Natural killer cell (primary cell): ENCODE results near the gene NME9. TPM values are rescaled to one million over a fixed set of nuclear protein-coding genes. Genes with fewer than 3 reads are reported as not detected.

ENCODE experiments used
- ATAC-seq, 3 donors: fragments of 150-1000 bp in 2 of 3; fragments of 200-7000 bp in 1 of 3; cut with Tn5 transposase; 1 replicate in 1 of 3; 2 replicates in 2 of 3; pipeline ENCODE4 v1.10.0; 2021; ENCODE audit warnings: mild to moderate bottlenecking in 2 of 3, moderate library complexity in 2 of 3
- DNase-seq, 2 donors: peaks; one replicate each; pipeline versions ENCODE4 v3.0.0 to v3.0.0-alpha.2; 2013 to 2021; ENCODE audit warnings: mixed read lengths in 1 of 2
- H3K27ac ChIP-seq: one replicate; pipeline ENCODE4 v1.5.1; 2013; ENCODE audit warnings: mild to moderate bottlenecking, low read length
- H3K27me3 ChIP-seq: one replicate; pipeline ENCODE4 v1.6.1; 2013; ENCODE audit warnings: low read length; ENCODE audit not compliant: control insufficient read depth, insufficient read depth
- H3K36me3 ChIP-seq: one replicate; pipeline ENCODE4 v1.6.1; 2013; ENCODE audit warnings: low read length; ENCODE audit not compliant: control insufficient read depth, insufficient read depth
- H3K4me1 ChIP-seq: one replicate; pipeline ENCODE4 v1.6.1; 2013; ENCODE audit warnings: low read length; ENCODE audit not compliant: control insufficient read depth, insufficient read depth
- H3K4me3 ChIP-seq: one replicate; pipeline ENCODE4 v1.5.1; 2013; ENCODE audit warnings: low read length
- H3K9me3 ChIP-seq: one replicate; pipeline ENCODE4 v1.6.1; 2013; ENCODE audit warnings: low read length; ENCODE audit not compliant: control insufficient read depth, insufficient read depth
- H3K27ac Mint-ChIP-seq, 2 donors: one replicate each; pipeline ENCODE4 v1.8.0; 2022; ENCODE audit warnings: mild to moderate bottlenecking in 2 of 2, mixed read lengths in 2 of 2, moderate library complexity in 1 of 2
- H3K27me3 Mint-ChIP-seq, 2 donors: one replicate each; pipeline ENCODE4 v1.8.0; 2022; ENCODE audit warnings: low read depth in 2 of 2, mixed read lengths in 2 of 2
- H3K36me3 Mint-ChIP-seq: one replicate; pipeline ENCODE4 v1.8.0; 2022; ENCODE audit warnings: mixed read lengths
- H3K4me1 Mint-ChIP-seq, 2 donors: one replicate each; pipeline ENCODE4 v1.8.0; 2022; ENCODE audit warnings: mixed read lengths in 2 of 2
- H3K4me3 Mint-ChIP-seq: one replicate; pipeline ENCODE4 v1.8.0; 2022; ENCODE audit warnings: mild to moderate bottlenecking, moderate library complexity, mixed read lengths
- H3K9me3 Mint-ChIP-seq, 2 donors: one replicate each; pipeline ENCODE4 v1.8.0; 2022; ENCODE audit warnings: mixed read lengths in 2 of 2
- CTCF ChIP-seq: fragments of 200-600 bp; IDR thresholded peaks from one replicate; pipeline ENCODE4 v1.8.0; 2022; ENCODE audit warnings: antibody characterized with exemption
- WGBS: methylation state at CpG from one replicate; pipeline ENCODE4 v1.1.7; 2013; ENCODE audit warnings: missing lambda C conversion rate; ENCODE audit not compliant: insufficient coverage; 5-methylcytosine and 5-hydroxymethylcytosine counted together
- intact Hi-C: fragments of 100-400 bp; cut with micrococcal nuclease; formaldehyde crosslinking; loops from one replicate; pipeline ENCODE4 v1.14.2; 2022
- total RNA-seq, 4 donors: library from RNA; stranded (reverse); fragments of 120-200 nt in 1 of 4; gene quantifications; one replicate each; pipeline versions ENCODE4 v1.2.3 to v1.2.4, GENCODE V29; 2013 to 2022

Gene NME9
- total RNA-seq, 3 donors from 2014 or later (not counting 1 experiment from before 2014, with no cell fraction given): not detected

- no peaks in the 10 kb centered on the region for H3K9me3 ChIP-seq
- Mint-ChIP-seq H3K36me3 (no peaks in the 10 kb centered on the region), H3K4me3 (no peak overlapping the region), H3K4me1 (no peaks in the 10 kb centered on the region), H3K9me3 (no peaks in the 10 kb centered on the region), H3K27me3 (no peaks in the 10 kb centered on the region), H3K27ac (no peak overlapping the region)
- no peak overlapping the region for H3K4me3 ChIP-seq
- WGBS: 97% methylated on average over 3 of the region's 3 CpGs
- intact Hi-C loops: no loop called here
- no peak overlapping the region for H3K27ac ChIP-seq
- H3K36me3 ChIP-seq: peaks cover 26% of the 10 kb centered on the region
- no peak for TF ChIP-seq CTCF
- ATAC-seq (no peak), DNase-seq (no peak)
- H3K4me1 ChIP-seq: no peaks in the 10 kb centered on the region
- no peaks in the 10 kb centered on the region for H3K27me3 ChIP-seq
Measured at GRCh38 chr3:138281561-138281960, 48.1 kb downstream of the NME9 start.

- ATAC-seq (no peak), DNase-seq (no peak)
- 95% methylated on average over 2 of the region's 2 CpGs for WGBS
- Histone ChIP-seq H3K4me3 (no peak overlapping the region), H3K27ac (no peak overlapping the region), H3K9me3 (no peaks in the 10 kb centered on the region), H3K36me3 (peaks cover 46% of the 10 kb centered on the region), H3K4me1 (no peaks in the 10 kb centered on the region), H3K27me3 (no peaks in the 10 kb centered on the region)
- peaks cover 43% of the 10 kb centered on the region for H3K36me3 Mint-ChIP-seq
- intact Hi-C loops: no loop called here
- TF ChIP-seq CTCF: no peak
- no peak overlapping the region for H3K4me3 Mint-ChIP-seq
- H3K9me3 Mint-ChIP-seq: no peaks in the 10 kb centered on the region
- no peaks in the 10 kb centered on the region for H3K27me3 Mint-ChIP-seq
- H3K27ac Mint-ChIP-seq: peak overlapping the region in 1 of 2 donors; percentile 5
- no peaks in the 10 kb centered on the region for H3K4me1 Mint-ChIP-seq
Measured at GRCh38 chr3:138271189-138271794, 58.4 kb downstream of the NME9 start.

- Histone ChIP-seq H3K27ac (no peak overlapping the region), H3K27me3 (no peaks in the 10 kb centered on the region), H3K9me3 (no peaks in the 10 kb centered on the region), H3K4me3 (no peak overlapping the region), H3K4me1 (no peaks in the 10 kb centered on the region), H3K36me3 (peaks cover 46% of the 10 kb centered on the region)
- Mint-ChIP-seq H3K27me3 (no peaks in the 10 kb centered on the region), H3K36me3 (peaks cover 37% of the 10 kb centered on the region), H3K4me3 (no peak overlapping the region), H3K4me1 (no peaks in the 10 kb centered on the region), H3K9me3 (no peaks in the 10 kb centered on the region), H3K27ac (no peak overlapping the region)
- intact Hi-C loops: no loop called here
- TF ChIP-seq CTCF: no peak
- no CpG with 5 or more reads among the region's 2 CpGs for WGBS
- DNase-seq (no peak), ATAC-seq (no peak)
Measured at GRCh38 chr3:138270245-138270644, 59.4 kb downstream of the NME9 start.

GRCh38 chr3:138267083-138267482 is 62.6 kb downstream of the NME9 start:
- intact Hi-C loops: no loop called here
- no peak for TF ChIP-seq CTCF
- Mint-ChIP-seq H3K27me3 (no peaks in the 10 kb centered on the region), H3K4me1 (no peaks in the 10 kb centered on the region), H3K36me3 (peaks cover 18% of the 10 kb centered on the region), H3K4me3 (no peak overlapping the region), H3K27ac (no peak overlapping the region), H3K9me3 (no peaks in the 10 kb centered on the region)
- Histone ChIP-seq H3K27ac (no peak overlapping the region), H3K4me3 (no peak overlapping the region), H3K27me3 (no peaks in the 10 kb centered on the region), H3K36me3 (peaks cover 26% of the 10 kb centered on the region), H3K9me3 (no peaks in the 10 kb centered on the region), H3K4me1 (no peaks in the 10 kb centered on the region)
- ATAC-seq (no peak), DNase-seq (no peak)
- no CpG with 5 or more reads among the region's 3 CpGs for WGBS
